Measurements from ENCODE around the gene GTF2H3.

The GTF2H3 gene

DNA sequence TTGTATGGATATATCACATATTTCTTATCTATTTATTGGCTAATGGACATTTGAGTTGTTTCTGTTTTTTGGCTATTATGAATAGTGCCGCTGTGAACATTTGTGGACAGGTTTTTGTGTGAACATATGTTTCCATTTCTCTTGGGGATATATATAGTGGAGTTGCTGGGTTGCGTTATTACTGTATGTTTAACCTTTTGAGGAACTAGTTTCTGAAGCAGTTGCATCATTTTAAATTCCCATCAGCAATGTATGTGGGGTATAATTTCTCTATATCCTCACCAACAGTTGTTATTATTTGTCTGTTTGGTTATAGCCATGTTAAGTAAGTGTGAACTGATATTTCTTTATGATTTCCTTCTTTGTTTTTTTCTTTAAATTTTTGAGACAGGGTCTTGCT, 48.0 kb downstream of the GTF2H3 start:
- H3K4me1 ChIP-seq (ENCODE audit: insufficient read depth, low read length, poor library complexity, severe bottlenecking): no peaks in the 10 kb centered on the region
- H3K4me3 ChIP-seq (ENCODE audit: low read length, poor library complexity, severe bottlenecking): no peak overlapping the region
- no peaks in the 10 kb centered on the region for H3K9me3 ChIP-seq (ENCODE audit: insufficient read depth, low read depth, low read length)
- H3K9ac ChIP-seq (ENCODE audit: low read depth, low read length, poor library complexity, severe bottlenecking): no peak overlapping the region
- no peak for TF ChIP-seq EZH2phosphoT487 (IDR thresholded peaks at IDR 0.05; ENCODE audit: borderline replicate concordance)
- TF ChIP-seq, protein P1, sequence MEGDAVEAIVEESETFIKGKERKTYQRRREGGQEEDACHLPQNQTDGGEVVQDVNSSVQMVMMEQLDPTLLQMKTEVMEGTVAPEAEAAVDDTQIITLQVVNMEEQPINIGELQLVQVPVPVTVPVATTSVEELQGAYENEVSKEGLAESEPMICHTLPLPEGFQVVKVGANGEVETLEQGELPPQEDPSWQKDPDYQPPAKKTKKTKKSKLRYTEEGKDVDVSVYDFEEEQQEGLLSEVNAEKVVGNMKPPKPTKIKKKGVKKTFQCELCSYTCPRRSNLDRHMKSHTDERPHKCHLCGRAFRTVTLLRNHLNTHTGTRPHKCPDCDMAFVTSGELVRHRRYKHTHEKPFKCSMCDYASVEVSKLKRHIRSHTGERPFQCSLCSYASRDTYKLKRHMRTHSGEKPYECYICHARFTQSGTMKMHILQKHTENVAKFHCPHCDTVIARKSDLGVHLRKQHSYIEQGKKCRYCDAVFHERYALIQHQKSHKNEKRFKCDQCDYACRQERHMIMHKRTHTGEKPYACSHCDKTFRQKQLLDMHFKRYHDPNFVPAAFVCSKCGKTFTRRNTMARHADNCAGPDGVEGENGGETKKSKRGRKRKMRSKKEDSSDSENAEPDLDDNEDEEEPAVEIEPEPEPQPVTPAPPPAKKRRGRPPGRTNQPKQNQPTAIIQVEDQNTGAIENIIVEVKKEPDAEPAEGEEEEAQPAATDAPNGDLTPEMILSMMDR (conservative IDR thresholded peaks at IDR 0.05; ENCODE audit: low read length): no peak
- no peaks in the 10 kb centered on the region for H3K79me2 ChIP-seq (ENCODE audit: insufficient read depth, low read length)
- H3K27me3 ChIP-seq (ENCODE audit: insufficient read depth, low read length, poor library complexity, severe bottlenecking): no peaks in the 10 kb centered on the region
- H3K36me3 ChIP-seq (ENCODE audit: insufficient read depth, low read length): no peaks in the 10 kb centered on the region
- no peaks in the 10 kb centered on the region for H3K9me2 ChIP-seq (replicated peaks; ENCODE audit: low read depth, low read length)
- H4K20me1 ChIP-seq (ENCODE audit: insufficient read depth, low read length, poor library complexity, severe bottlenecking): no peaks in the 10 kb centered on the region
- H2AFZ ChIP-seq (ENCODE audit: low read length): no peak overlapping the region
- no peak overlapping the region for H3K4me2 ChIP-seq (ENCODE audit: low read depth, low read length, poor library complexity, severe bottlenecking)
- H3F3A ChIP-seq (ENCODE audit: low read depth): no peaks in the 10 kb centered on the region

- H3K4me3 ChIP-seq (ENCODE audit: low read length, poor library complexity, severe bottlenecking): no peak overlapping the region
- H3K9me2 ChIP-seq (replicated peaks; ENCODE audit: low read depth, low read length): no peaks in the 10 kb centered on the region
- H3K9ac ChIP-seq (ENCODE audit: low read depth, low read length, poor library complexity, severe bottlenecking): no peak overlapping the region
- H3K4me2 ChIP-seq (ENCODE audit: low read depth, low read length, poor library complexity, severe bottlenecking): no peak overlapping the region
- H3K36me3 ChIP-seq (ENCODE audit: insufficient read depth, low read length): no peaks in the 10 kb centered on the region
- no peaks in the 10 kb centered on the region for H4K20me1 ChIP-seq (ENCODE audit: insufficient read depth, low read length, poor library complexity, severe bottlenecking)
- no peaks in the 10 kb centered on the region for H3F3A ChIP-seq (ENCODE audit: low read depth)
- H3K4me1 ChIP-seq (ENCODE audit: insufficient read depth, low read length, poor library complexity, severe bottlenecking): no peaks in the 10 kb centered on the region
- no peaks in the 10 kb centered on the region for H3K79me2 ChIP-seq (ENCODE audit: insufficient read depth, low read length)
- H3K27me3 ChIP-seq (ENCODE audit: insufficient read depth, low read length, poor library complexity, severe bottlenecking): no peaks in the 10 kb centered on the region
- TF ChIP-seq, protein P1 (conservative IDR thresholded peaks at IDR 0.05; ENCODE audit: low read length): no peak
- no peak for TF ChIP-seq EZH2phosphoT487 (IDR thresholded peaks at IDR 0.05; ENCODE audit: borderline replicate concordance)
- H2AFZ ChIP-seq (ENCODE audit: low read length): no peak overlapping the region
- no peaks in the 10 kb centered on the region for H3K9me3 ChIP-seq (ENCODE audit: insufficient read depth, low read depth, low read length)
Measured at GRCh38 chr12:123683964-123684363, 50.3 kb downstream of the GTF2H3 start.

- no peak overlapping the region for H3K4me3 ChIP-seq (ENCODE audit: low read length, poor library complexity, severe bottlenecking)
- no peaks in the 10 kb centered on the region for H3K9me3 ChIP-seq (ENCODE audit: insufficient read depth, low read depth, low read length)
- H3K36me3 ChIP-seq (ENCODE audit: insufficient read depth, low read length): no peaks in the 10 kb centered on the region
- no peaks in the 10 kb centered on the region for H4K20me1 ChIP-seq (ENCODE audit: insufficient read depth, low read length, poor library complexity, severe bottlenecking)
- H3K79me2 ChIP-seq (ENCODE audit: insufficient read depth, low read length): no peaks in the 10 kb centered on the region
- no peaks in the 10 kb centered on the region for H3K27me3 ChIP-seq (ENCODE audit: insufficient read depth, low read length, poor library complexity, severe bottlenecking)
- TF ChIP-seq, protein P1 (conservative IDR thresholded peaks at IDR 0.05; ENCODE audit: low read length): no peak
- TF ChIP-seq EZH2phosphoT487 (IDR thresholded peaks at IDR 0.05; ENCODE audit: borderline replicate concordance): no peak
- H3K4me2 ChIP-seq (ENCODE audit: low read depth, low read length, poor library complexity, severe bottlenecking): no peak overlapping the region
- no peaks in the 10 kb centered on the region for H3K4me1 ChIP-seq (ENCODE audit: insufficient read depth, low read length, poor library complexity, severe bottlenecking)
- H3K9me2 ChIP-seq (replicated peaks; ENCODE audit: low read depth, low read length): no peaks in the 10 kb centered on the region
- no peak overlapping the region for H3K9ac ChIP-seq (ENCODE audit: low read depth, low read length, poor library complexity, severe bottlenecking)
- no peak overlapping the region for H2AFZ ChIP-seq (ENCODE audit: low read length)
- no peaks in the 10 kb centered on the region for H3F3A ChIP-seq (ENCODE audit: low read depth)
Measured at GRCh38 chr12:123686636-123687190, 53.1 kb downstream of the GTF2H3 start.
